CD4-positive, alpha-beta T cell treated with Interleukin-10 for 1 hour (primary cell): Measurements from ENCODE around the gene FOXI1.

Experiments
- DNase-seq: peaks from one replicate; pipeline ENCODE4 v3.0.0-alpha.2; 2020

The FOXI1 gene

GRCh38 chr5:170105642-170106611 is at the start of gene FOXI1:
FOXI1 (plus strand) TSS chr5:170105897; CDS start chr5:170105958, 61 bp downstream.
- DNase-seq, result no peak

- DNase-seq, result no peak
Measured at GRCh38 chr5:170056561-170057267, 49.0 kb upstream of the FOXI1 start.

DNA sequence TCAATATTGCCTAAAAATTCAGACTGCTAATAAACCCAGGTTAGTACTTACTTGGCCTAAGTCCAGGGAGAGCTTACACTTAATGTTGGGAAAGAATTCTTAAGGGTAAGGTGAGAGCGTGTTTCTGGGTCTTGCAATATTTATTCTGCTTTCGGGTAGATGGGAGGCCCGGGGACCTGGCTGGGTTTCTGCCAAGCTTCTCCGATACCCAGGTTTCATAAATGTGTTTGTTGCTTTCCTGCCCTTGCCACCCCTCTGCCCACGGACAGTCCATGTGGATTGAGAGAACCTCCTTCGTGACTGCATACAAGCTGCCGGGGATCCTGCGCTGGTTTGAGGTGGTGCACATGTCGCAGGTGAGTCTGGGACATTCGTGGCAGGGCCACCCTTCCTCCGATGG is 48.4 kb upstream of the FOXI1 start:
- DNase-seq, result no peak

DNA sequence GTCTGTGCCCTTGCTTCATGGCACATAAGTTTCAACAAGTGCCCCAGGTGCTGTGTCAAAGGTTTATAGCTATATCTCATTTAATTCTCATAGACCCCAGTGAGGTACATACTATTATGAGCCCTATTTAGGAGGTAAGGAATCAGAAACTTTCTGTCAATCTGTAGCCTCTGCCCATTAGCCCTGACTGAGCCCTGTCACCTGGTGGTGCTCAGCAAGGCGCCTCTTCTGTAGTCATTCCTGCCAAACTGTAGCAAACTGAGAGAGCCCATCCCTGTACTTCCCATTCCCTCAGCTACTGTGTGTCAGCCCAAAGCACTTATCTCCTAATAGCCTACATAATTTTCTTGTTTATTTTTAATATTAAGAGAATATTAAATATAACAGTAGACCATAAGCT is 46.5 kb upstream of the FOXI1 start:
- no peak for DNase-seq

- no peak for DNase-seq
Measured at GRCh38 chr5:170067152-170067551, 38.5 kb upstream of the FOXI1 start.

GRCh38 chr5:170067574-170068170 is 38.0 kb upstream of the FOXI1 start:
- DNase-seq, result no peak

DNA sequence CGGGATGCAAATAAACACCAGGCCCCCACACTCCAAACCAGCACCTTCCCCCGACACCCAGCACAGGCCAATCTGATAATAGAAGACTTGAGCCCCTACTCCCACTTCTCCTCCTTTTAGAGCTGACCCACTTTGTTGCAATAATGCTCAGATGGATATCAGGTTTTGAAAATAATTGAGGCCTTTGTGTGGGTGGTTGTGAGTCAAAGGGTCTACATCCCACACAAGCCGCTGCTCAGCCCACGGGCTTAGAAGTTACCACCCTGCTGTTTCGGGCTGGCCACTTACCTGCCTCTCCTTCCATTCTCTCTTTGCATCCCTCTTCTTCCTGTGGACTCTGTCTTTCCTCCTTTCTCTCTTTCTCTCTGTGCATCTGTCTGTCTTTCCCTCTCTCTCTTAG is 36.2 kb upstream of the FOXI1 start:
- DNase-seq, result no peak

- DNase-seq, result no peak
Measured at GRCh38 chr5:170070556-170071412, 34.9 kb upstream of the FOXI1 start.

DNA sequence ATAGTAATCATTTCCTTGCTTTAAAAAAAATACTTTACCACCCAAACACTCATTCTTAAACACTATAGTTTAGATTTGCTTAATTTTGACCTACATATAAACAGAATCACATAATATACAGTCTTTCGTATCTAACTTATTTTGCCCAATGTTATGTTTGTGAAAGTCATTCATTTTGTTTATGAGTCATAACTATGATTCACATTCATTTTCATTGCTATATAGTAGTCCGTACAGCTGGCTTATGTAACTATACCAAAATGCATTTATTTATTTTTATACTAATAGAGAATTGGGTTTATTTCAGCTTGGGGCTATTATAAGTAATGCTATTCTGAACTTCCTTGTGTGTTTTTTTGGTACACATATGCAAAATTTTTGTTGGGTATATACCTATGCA is 33.9 kb upstream of the FOXI1 start:
- DNase-seq, result no peak

DNA sequence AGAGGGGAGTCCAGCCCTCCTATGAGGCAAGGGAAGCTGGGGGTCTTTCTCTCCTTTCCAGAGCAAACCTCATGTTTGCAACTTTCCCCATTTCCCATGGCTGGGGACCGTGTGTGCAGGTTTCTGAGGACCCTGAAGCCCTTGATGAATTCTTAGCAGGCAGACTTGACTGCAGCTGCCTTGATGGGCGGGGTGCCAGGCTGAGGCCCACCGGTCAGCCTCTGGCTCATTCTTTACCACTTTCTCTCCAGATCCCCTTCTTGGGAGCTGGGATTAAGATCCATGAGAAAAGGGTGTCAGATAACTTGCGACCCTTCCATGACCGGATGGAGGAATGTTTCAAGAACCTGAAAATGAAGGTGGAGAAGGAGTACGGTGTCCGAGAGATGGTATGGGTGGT is 30.0 kb upstream of the FOXI1 start:
- DNase-seq, result no peak

DNA sequence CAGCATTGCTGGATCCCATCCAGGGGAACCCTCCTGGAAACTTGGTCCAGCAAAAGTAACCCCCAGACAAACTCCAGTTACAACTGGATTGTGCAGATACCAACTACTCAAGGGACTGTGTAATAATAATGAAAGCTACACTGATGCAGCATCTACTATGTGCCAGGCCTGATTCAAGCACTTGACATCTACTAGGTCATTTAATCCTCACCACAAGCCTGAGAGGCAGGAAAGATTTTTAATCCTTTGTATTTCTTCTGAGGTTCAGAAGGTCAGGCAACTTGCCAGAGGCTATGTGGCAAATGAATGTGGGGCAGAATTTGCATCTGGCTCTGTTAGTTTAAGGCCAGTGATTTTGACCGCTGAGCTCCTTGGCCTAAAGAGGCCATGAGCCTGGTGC is 29.5 kb upstream of the FOXI1 start:
- DNase-seq, result no peak

DNA sequence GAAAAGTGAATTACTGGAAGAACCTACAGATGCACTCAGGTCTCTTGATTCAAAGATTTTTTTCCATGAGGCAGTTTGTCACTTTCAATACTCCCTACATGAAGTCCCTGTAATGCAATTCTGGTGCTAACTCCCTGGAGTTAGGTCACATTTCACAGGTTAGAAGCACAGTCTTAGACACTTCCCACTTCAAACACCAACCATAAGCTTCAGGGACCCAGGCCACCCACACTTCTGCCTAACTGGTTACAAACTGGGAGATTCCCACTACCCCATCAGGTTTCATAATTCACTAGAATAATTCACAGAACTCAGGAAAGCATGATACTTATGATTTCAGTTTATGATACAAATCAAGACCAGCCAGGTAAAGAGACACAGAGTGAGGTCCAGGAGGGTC is 29.0 kb upstream of the FOXI1 start:
- no peak for DNase-seq

DNA sequence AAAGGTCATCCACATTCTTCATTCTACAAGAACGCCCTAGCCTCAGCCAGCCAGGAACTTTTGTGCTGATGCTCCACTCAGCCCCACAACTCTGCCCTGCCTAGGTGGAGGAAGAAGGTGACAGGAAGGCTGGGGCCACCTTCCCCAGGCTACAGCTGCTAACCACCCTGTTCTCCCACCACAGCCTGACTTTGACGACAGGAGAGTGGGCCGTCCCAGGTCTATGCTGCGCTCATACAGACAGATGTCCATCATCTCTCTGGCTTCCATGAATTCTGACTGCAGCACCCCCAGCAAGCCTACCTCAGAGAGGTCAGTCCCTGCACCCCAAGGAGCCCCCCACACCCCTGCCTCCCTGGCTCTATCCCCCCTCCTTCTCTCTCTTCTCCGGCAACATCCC is 28.2 kb upstream of the FOXI1 start:
- DNase-seq, result no peak

- DNase-seq, result no peak
Measured at GRCh38 chr5:170078458-170078857, 27.2 kb upstream of the FOXI1 start.

DNA sequence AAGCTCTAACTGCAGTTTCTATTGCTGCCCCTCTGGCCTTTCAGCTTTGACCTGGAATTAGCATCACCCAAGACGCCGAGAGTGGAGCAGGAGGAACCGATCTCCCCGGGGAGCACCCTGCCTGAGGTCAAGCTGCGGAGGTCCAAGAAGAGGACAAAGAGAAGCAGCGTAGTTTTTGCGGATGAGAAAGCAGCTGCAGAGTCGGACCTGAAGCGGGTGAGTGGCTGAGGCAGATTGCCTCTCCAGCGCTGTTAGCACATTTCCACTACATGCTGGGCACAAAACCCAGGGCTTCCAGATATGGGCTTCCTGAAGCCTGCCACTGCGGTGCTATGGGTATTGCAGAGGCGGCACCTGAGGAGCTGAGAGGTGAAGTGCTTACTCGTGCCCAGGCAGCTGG is 26.8 kb upstream of the FOXI1 start:
- DNase-seq, result no peak

- no peak for DNase-seq
Measured at GRCh38 chr5:170080217-170080616, 25.5 kb upstream of the FOXI1 start.

DNA sequence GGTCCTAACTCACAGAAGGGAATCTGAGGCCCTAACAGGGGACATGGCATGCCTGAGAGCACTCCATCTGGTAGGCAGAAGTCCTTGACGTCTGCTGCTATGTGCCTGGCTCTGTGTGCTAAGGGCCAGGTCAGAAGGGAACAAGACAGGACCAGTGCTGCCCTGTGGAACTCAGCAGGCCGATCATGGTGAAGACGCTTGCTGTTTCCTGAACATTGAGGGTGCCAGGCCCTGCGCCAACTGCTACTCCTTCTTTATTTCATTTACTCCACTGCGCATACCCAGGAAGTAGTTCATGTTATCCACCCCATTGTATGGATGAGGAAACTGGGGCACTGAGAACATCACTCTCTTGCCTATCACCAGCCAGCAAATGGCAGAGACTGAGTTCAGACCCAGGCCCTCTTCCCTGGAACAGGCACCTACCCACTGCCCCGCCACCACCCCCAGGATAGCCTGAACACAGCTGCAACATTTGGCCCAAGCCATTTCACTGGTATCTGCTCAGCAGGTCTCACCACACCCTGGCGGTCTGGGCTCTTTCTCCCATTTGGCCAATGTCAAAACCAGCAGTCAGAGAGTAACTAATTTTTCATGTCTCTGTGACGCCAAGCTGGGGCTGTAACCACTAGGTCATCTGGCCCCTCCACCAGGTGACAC is 24.8 kb upstream of the FOXI1 start:
- DNase-seq, result no peak

DNA sequence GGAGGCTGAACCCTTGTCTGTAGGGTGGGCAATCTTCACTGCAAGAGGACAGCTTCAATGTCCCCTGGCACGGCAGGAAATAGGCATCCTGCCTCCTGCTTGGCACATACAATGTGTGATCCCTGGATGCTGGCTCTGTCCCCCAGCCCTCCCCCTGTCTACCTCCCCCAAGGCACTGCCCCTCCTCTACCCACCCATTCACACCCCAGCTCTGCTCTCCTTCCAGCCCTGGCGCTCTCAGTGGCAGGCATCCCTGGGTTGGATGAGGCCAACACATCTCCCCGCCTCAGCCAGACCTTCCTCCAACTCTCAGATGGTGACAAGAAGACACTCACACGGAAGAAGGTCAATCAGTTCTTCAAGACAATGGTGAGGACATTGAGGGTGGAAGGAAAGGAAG is 24.1 kb upstream of the FOXI1 start:
- DNase-seq, result no peak

GRCh38 chr5:170082701-170083100 is 23.0 kb upstream of the FOXI1 start:
- DNase-seq, result no peak

- DNase-seq, result no peak
Measured at GRCh38 chr5:170087168-170087817, 18.4 kb upstream of the FOXI1 start.

DNA sequence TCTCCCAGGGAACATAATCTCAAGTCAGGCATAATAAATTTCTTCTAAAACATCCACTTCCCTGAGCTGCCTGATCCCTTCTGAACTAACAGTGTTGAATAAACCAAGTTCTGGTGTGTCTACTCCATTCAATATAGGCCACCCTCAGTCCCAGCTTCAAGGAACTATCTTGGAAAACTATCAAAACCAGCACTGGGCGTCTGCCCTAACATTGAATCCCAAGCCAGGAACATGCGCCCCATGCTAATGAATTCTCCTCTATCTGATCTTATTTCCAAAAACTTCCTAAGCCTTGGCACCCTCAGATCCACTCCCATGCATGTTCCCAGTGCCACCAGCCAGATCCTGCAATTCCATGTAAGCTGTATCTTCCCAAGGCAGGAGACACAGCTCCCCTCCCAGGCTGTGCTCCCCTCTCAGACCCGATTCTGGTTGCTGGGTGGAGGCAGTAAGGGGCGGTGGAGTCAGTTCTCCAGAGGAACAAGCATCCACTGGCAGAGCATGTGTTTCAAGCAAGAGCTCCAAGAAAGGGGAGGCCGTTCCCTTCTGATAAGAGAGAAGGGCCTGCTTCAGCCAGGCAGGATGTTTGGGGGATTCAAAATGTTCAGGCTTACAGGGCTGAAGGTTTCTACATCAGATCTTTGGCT is 13.1 kb upstream of the FOXI1 start:
- no peak for DNase-seq
